ENCODE measurements around the gene NDC1. TPM values are rescaled to one million over a fixed set of nuclear protein-coding genes. Genes with fewer than 3 reads are reported as not detected.
"Not testable (repeated sequence)": the region's sequence is repeated elsewhere in the genome, so short reads cannot be mapped to it uniquely, and the experiment has no call there.

The NDC1 gene
- total RNA-seq, 2 experiments from 2014 or later, result 48.1 to 49.0 TPM

GRCh38 chr1:53783056-53783455 lies 55.0 kb downstream of the NDC1 start:
- POLR2A ChIA-PET, result no interaction called here
- CTCF ChIA-PET, result no interaction called here

GRCh38 chr1:53781654-53782053 lies 56.4 kb downstream of the NDC1 start:
- ChIA-PET CTCF (interaction anchor here (0.5 kb wide), 1 partner anchor 1140 kb away, joined by 3 read pairs; no protein-coding TSS in a partner anchor), POLR2A (interaction anchor here (0.6 kb wide), 1 partner anchor 35 kb away, joined by 3 read pairs; no protein-coding TSS in a partner anchor)

- POLR2A ChIA-PET, result no interaction called here
- CTCF ChIA-PET, result no interaction called here
Observed at GRCh38 chr1:53777272-53777671, 60.8 kb downstream of the NDC1 start.

GRCh38 chr1:53771648-53772047 lies 66.4 kb downstream of the NDC1 start:
- CTCF ChIA-PET, result no interaction called here
- POLR2A ChIA-PET, result no interaction called here

GRCh38 chr1:53769780-53770179 lies 68.3 kb downstream of the NDC1 start:
- ChIA-PET POLR2A (no interaction called here), CTCF (no interaction called here)

GRCh38 chr1:53769184-53769583 lies 68.9 kb downstream of the NDC1 start:
- ChIA-PET CTCF (no interaction called here), POLR2A (no interaction called here)

GRCh38 chr1:53766831-53767405 lies 71.2 kb downstream of the NDC1 start:
- ChIA-PET CTCF (interaction anchor here (1.6 to 1.7 kb wide), 2 partner anchors 13 to 281 kb away, joined by 3 to 4 read pairs; no protein-coding TSS in a partner anchor), POLR2A (no interaction called here)

- ChIA-PET POLR2A (no interaction called here), CTCF (interaction anchor here (1.6 to 1.7 kb wide), 2 partner anchors 13 to 281 kb away, joined by 3 to 4 read pairs; no protein-coding TSS in a partner anchor)
Observed at GRCh38 chr1:53766194-53766742, 71.8 kb downstream of the NDC1 start.

GRCh38 chr1:53765657-53766056 lies 72.4 kb downstream of the NDC1 start:
- POLR2A ChIA-PET, result no interaction called here
- CTCF ChIA-PET, result interaction anchor here (1.7 kb wide), 1 partner anchor 280 kb away, joined by 3 read pairs; no protein-coding TSS in a partner anchor

- ChIA-PET CTCF (no interaction called here), POLR2A (no interaction called here)
Observed at GRCh38 chr1:53763911-53764310, 74.2 kb downstream of the NDC1 start.

GRCh38 chr1:53763461-53763860 lies 74.6 kb downstream of the NDC1 start:
- ChIA-PET CTCF (no interaction called here), POLR2A (no interaction called here)

- CTCF ChIA-PET, result interaction anchor here (0.7 kb wide), 1 partner anchor 275 kb away, joined by 4 read pairs; no protein-coding TSS in a partner anchor
- POLR2A ChIA-PET, result not testable (repeated sequence)
Observed at GRCh38 chr1:53760497-53760896, 77.6 kb downstream of the NDC1 start.

- ChIA-PET POLR2A (no interaction called here), CTCF (interaction anchor here (0.9 to 1.4 kb wide), 2 partner anchors 13 to 42 kb away, joined by 3 read pairs; no protein-coding TSS in a partner anchor)
Observed at GRCh38 chr1:53755874-53756273, 82.2 kb downstream of the NDC1 start.

GRCh38 chr1:53754484-53755312 lies 83.4 kb downstream of the NDC1 start:
- ChIA-PET POLR2A (no interaction called here), CTCF (interaction anchor here (0.6 to 1.4 kb wide), 6 partner anchors 12 to 950 kb away, joined by 3 to 4 read pairs (median 3); no protein-coding TSS in a partner anchor)

GRCh38 chr1:53752281-53752680 lies 85.8 kb downstream of the NDC1 start:
- CTCF ChIA-PET, result no interaction called here
- POLR2A ChIA-PET, result no interaction called here

GRCh38 chr1:53747841-53748240 lies 90.3 kb downstream of the NDC1 start:
- POLR2A ChIA-PET, result no interaction called here
- CTCF ChIA-PET, result no interaction called here

GRCh38 chr1:53740621-53741105 lies 97.4 kb downstream of the NDC1 start:
- ChIA-PET CTCF (no interaction called here), POLR2A (no interaction called here)

GRCh38 chr1:53739109-53739681 lies 98.9 kb downstream of the NDC1 start, which contains the start of gene GLIS1:
GLIS1 (minus strand) TSS chr1:53739164; CDS start chr1:53738064, 1,100 bp downstream.
- CTCF ChIA-PET, result no interaction called here

GRCh38 chr1:53738205-53739108 lies 99.6 kb downstream of the NDC1 start:
- CTCF ChIA-PET, result no interaction called here
- POLR2A ChIA-PET, result no interaction called here

More at GRCh38 chr1:53739109-53739681, 98.9 kb downstream of the NDC1 start, which contains the start of gene GLIS1:
- POLR2A ChIA-PET, result no interaction called here
